Activated CD4-positive, CD25-positive, alpha-beta regulatory T cell treated with anti-CD3 and anti-CD28 coated beads, Interleukin-2, amount 50 U/mL, for 72 hours (primary cell): ENCODE results near the gene CELF2.
"Not testable (repeated sequence)": the region's sequence is repeated elsewhere in the genome, so short reads cannot be mapped to it uniquely, and the experiment has no call there.

Experiments used
- DNase-seq: peaks from one replicate; pipeline ENCODE4 v3.0.0; 2021

The CELF2 gene

GRCh38 chr10:11017570-11018431, at the start of gene CELF2:
Gene CELF2, plus strand, starts transcription at chr10:11017872. Its CDS starts 218 bp downstream, at chr10:11018090.
- peak; percentile 45 for DNase-seq

GRCh38 chr10:10968257-10968588, 49.4 kb upstream of the CELF2 start:
- DNase-seq = no peak

- no peak for DNase-seq
Observed at GRCh38 chr10:10973310-10973709, 44.4 kb upstream of the CELF2 start.

- no peak for DNase-seq
Observed at GRCh38 chr10:10975647-10976046, 42.0 kb upstream of the CELF2 start.

- DNase-seq = no peak
Observed at GRCh38 chr10:10976652-10977051, 41.0 kb upstream of the CELF2 start.

- no peak for DNase-seq
Observed at GRCh38 chr10:10977226-10977956, 40.3 kb upstream of the CELF2 start.

GRCh38 chr10:10977978-10978377, 39.7 kb upstream of the CELF2 start:
- no peak for DNase-seq

- DNase-seq = no peak
Observed at GRCh38 chr10:10985361-10985760, 32.3 kb upstream of the CELF2 start.

- no peak for DNase-seq
Observed at GRCh38 chr10:10986606-10987005, 31.1 kb upstream of the CELF2 start.

GRCh38 chr10:10987111-10987510, 30.6 kb upstream of the CELF2 start:
- DNase-seq = no peak

- no peak for DNase-seq
Observed at GRCh38 chr10:10989669-10990068, 28.0 kb upstream of the CELF2 start.

- no peak for DNase-seq
Observed at GRCh38 chr10:10991144-10991543, 26.5 kb upstream of the CELF2 start.

GRCh38 chr10:10992072-10992471, 25.6 kb upstream of the CELF2 start:
- DNase-seq = no peak

- DNase-seq = no peak
Observed at GRCh38 chr10:10992961-10993714, 24.5 kb upstream of the CELF2 start.

GRCh38 chr10:10993785-10994184, 23.9 kb upstream of the CELF2 start:
- DNase-seq = no peak

GRCh38 chr10:10994360-10994759, 23.3 kb upstream of the CELF2 start:
- no peak for DNase-seq

- no peak for DNase-seq
Observed at GRCh38 chr10:10995120-10995519, 22.6 kb upstream of the CELF2 start.

GRCh38 chr10:10996966-10997620, 20.6 kb upstream of the CELF2 start:
- no peak for DNase-seq

- DNase-seq = not testable (repeated sequence)
Observed at GRCh38 chr10:10999501-10999900, 18.2 kb upstream of the CELF2 start.

GRCh38 chr10:11002485-11002884, 15.2 kb upstream of the CELF2 start:
- no peak for DNase-seq

GRCh38 chr10:11002916-11003315, 14.8 kb upstream of the CELF2 start:
- no peak for DNase-seq

- no peak for DNase-seq
Observed at GRCh38 chr10:11003679-11004078, 14.0 kb upstream of the CELF2 start.
